Heart left ventricle (tissue), 13 donors: Measurements from ENCODE around the gene SSBP2.

Experiments used
- CTCF ChIP-seq, 12 donors: fragments of 200-600 bp; sonication (generic) in 4 of 12; IDR thresholded peaks; one replicate each; pipeline versions ENCODE4 v1.5.0 to v1.8.0; 2018 to 2022; ENCODE audit warnings: antibody characterized with exemption in 12 of 12, mild to moderate bottlenecking in 5 of 12
- POLR2A ChIP-seq, 2 donors: fragments of 450-650 bp; IDR thresholded peaks; one replicate each; pipeline ENCODE4 v1.6.1; 2017; ENCODE audit warnings: antibody characterized with exemption in 2 of 2, mild to moderate bottlenecking in 2 of 2, moderate library complexity in 2 of 2
- donor health status: ischemic (EF 13 %, LVEDD 7.1; RV severe dilation, severe dysfunction).
- donor health status: DM: no; HTN: yes; CAD: no.
- donor health status: DM: no; HTN: no; CAD: no.
- donor health status: ischemic (EF 25% LVEDD 6.9; RV normal size, moderate dysfunction).
- donor health status: ischemic (EF 25% LVEDD 5.7; RV mildly dilated, moderate dysfunction).
- donor health status: ischemic (EF 35%, LVEDD 5.7; RV mildly dilated, moderate dysfunction).
- donor health status: nonischemic (EF 11% LVEDD 7.7; RV severe dilation, severe dysfunction).
- donor health status: DM: yes; HTN: yes; CAD: no.
- donor health status: PGD.
- donor health status: ischemic (EF 29% LVEDD 5.4; RV normal size, mild dysfunction).
- donor health status: nonischemic (EF 23%, LVEDD 6.1; RV moderate dilation, normal function).

- TF ChIP-seq POLR2A (IDR thresholded peaks at IDR 0.05) = no peak
- TF ChIP-seq CTCF (IDR thresholded peaks at IDR 0.05) = no peak
These were observed 31.1 kb downstream of the SSBP2 start for GRCh38 chr5:81719743-81720345.
